Neural cell (in vitro differentiated cells): Measurements from ENCODE around the gene BICRAL. TPM values are rescaled to one million over a fixed set of nuclear protein-coding genes. Genes with fewer than 3 reads are reported as not detected.

ENCODE experiments used
- H2AFZ ChIP-seq: fragments of 200-600, 300-800 bp; sonication (generic), shearing (Covaris generic); 2 replicates; pipeline ENCODE4 v1.6.0; 2014; ENCODE audit warnings: low read depth, mild to moderate bottlenecking, antibody characterized with exemption, low read length, moderate library complexity
- H3F3A ChIP-seq: fragments of 200-600 bp; shearing (Covaris generic); 2 replicates; pipeline ENCODE4 v1.6.1; 2016; ENCODE audit warnings: mild to moderate bottlenecking, moderate library complexity, mixed read lengths, antibody characterized with exemption, low read length; ENCODE audit not compliant: insufficient read depth, poor library complexity, severe bottlenecking
- H3K27ac ChIP-seq: fragments of 200-600, 300-800 bp; sonication (generic), shearing (Covaris generic); 2 replicates; pipeline ENCODE4 v1.5.1; 2014; ENCODE audit warnings: mild to moderate bottlenecking, low read length, moderate library complexity
- H3K27me3 ChIP-seq: fragments of 300-800, 200-600 bp; sonication (generic), shearing (Covaris generic); 2 replicates; pipeline ENCODE4 v1.6.0; 2014; ENCODE audit warnings: mild to moderate bottlenecking, low read depth, low read length, moderate library complexity; ENCODE audit not compliant: insufficient read depth
- H3K36me3 ChIP-seq: fragments of 300-800, 200-600 bp; sonication (generic), shearing (Covaris generic); 2 replicates; pipeline ENCODE4 v1.5.1; 2014; ENCODE audit warnings: mild to moderate bottlenecking, antibody characterized with exemption, low read length, moderate library complexity; ENCODE audit not compliant: insufficient read depth
- H3K4me2 ChIP-seq: fragments of 300-800, 200-600 bp; sonication (generic), shearing (Covaris generic); 2 replicates; pipeline ENCODE4 v1.6.0; 2014; ENCODE audit warnings: mild to moderate bottlenecking, low read length
- H3K4me3 ChIP-seq: fragments of 300-800, 200-600 bp; sonication (generic), shearing (Covaris generic); 2 replicates; pipeline ENCODE4 v1.5.1; 2014; ENCODE audit warnings: mild to moderate bottlenecking, low read length, moderate library complexity
- H3K79me2 ChIP-seq: fragments of 200-600 bp; shearing (Covaris generic); replicated peaks from 2 replicates; pipeline ENCODE4 v1.6.0; 2014; ENCODE audit warnings: mild to moderate bottlenecking, low read length, moderate library complexity; ENCODE audit not compliant: insufficient read depth
- H3K9ac ChIP-seq: fragments of 300-800, 200-600 bp; sonication (generic), shearing (Covaris generic); 2 replicates; pipeline ENCODE4 v1.6.1; 2016; ENCODE audit warnings: mild to moderate bottlenecking, low read length, mixed read lengths
- H3K9me2 ChIP-seq: fragments of 200-600 bp; shearing (Covaris generic); 2 replicates; pipeline ENCODE4 v1.6.1; 2016; ENCODE audit warnings: mild to moderate bottlenecking, low read length, mixed read lengths; ENCODE audit not compliant: insufficient read depth
- H3K9me3 ChIP-seq: fragments of 200-600, 300-800 bp; sonication (generic), shearing (Covaris generic); 2 replicates; pipeline ENCODE4 v1.6.1; 2016; ENCODE audit warnings: mild to moderate bottlenecking, mixed run types, low read length, moderate library complexity, mixed read lengths
- H4K20me1 ChIP-seq: fragments of 200-600 bp; shearing (Covaris generic); 2 replicates; pipeline ENCODE4 v1.6.1; 2016; ENCODE audit warnings: mild to moderate bottlenecking, mixed run types; ENCODE audit not compliant: insufficient read depth
- EP300 ChIP-seq: fragments of 450-650 bp; conservative IDR thresholded peaks from 2 replicates; pipeline ENCODE4 v1.6.1; 2014; ENCODE audit warnings: antibody characterized with exemption, mild to moderate bottlenecking, moderate library complexity; ENCODE audit not compliant: poor library complexity, severe bottlenecking
- EZH2 ChIP-seq: fragments of 200-600, 300-800 bp; shearing (Covaris generic), sonication (generic); IDR thresholded peaks from 2 replicates; pipeline ENCODE4 v1.6.1; 2014; ENCODE audit warnings: antibody characterized with exemption, low read length, borderline replicate concordance, mild to moderate bottlenecking; ENCODE audit not compliant: insufficient read depth, poor library complexity, severe bottlenecking
- MXI1 ChIP-seq: fragments of 450-650 bp; conservative IDR thresholded peaks from 2 replicates; pipeline ENCODE4 v1.6.1; 2014; ENCODE audit warnings: antibody characterized with exemption, mild to moderate bottlenecking; ENCODE audit not compliant: poor library complexity, severe bottlenecking
- POLR2AphosphoS5 ChIP-seq: IDR thresholded peaks from 2 replicates; pipeline ENCODE4 v1.6.1; 2012
- RAD21 ChIP-seq: fragments of 450-650 bp; conservative IDR thresholded peaks from 2 replicates; pipeline ENCODE4 v1.6.1; 2014; ENCODE audit warnings: antibody characterized with exemption, mild to moderate bottlenecking, moderate library complexity
- SMC3 ChIP-seq: fragments of 450-650 bp; conservative IDR thresholded peaks from 2 replicates; pipeline ENCODE4 v1.6.1; 2014; ENCODE audit warnings: antibody characterized with exemption, mild to moderate bottlenecking, moderate library complexity; ENCODE audit not compliant: poor library complexity
- TAF1 ChIP-seq: IDR thresholded peaks from 2 replicates; pipeline ENCODE4 v1.6.1; 2012; ENCODE audit warnings: low read depth
- polyA plus RNA-seq: library from polyadenylated mRNA; depleted of rRNA; stranded (reverse); fragments of >200 nt; gene quantifications from 2 replicates; pipeline ENCODE4 v1.2.3, GENCODE V29; 2014
- TF ChIP-seq, protein P1 (sequence below): fragments of 450-650 bp; IDR thresholded peaks from 2 replicates; pipeline ENCODE4 v1.5.1; 2014; ENCODE audit warnings: antibody characterized with exemption, mild to moderate bottlenecking, moderate library complexity; ENCODE audit not compliant: poor library complexity, severe bottlenecking
- TF ChIP-seq, protein P2 (sequence below): IDR thresholded peaks from 2 replicates; pipeline ENCODE4 v1.6.1; 2012; ENCODE audit warnings: borderline replicate concordance

Gene BICRAL
- polyA plus RNA-seq, 1 donor from 2014 or later = 6.7 TPM

GRCh38 chr6:42791706-42792320 is 10.0 kb downstream of the BICRAL start:
- Histone ChIP-seq H3K4me3 (no peak overlapping the region), H3K9me2 (no peaks in the 10 kb centered on the region), H3K79me2 (peaks cover 50% of the 10 kb centered on the region), H3K9me3 (no peaks in the 10 kb centered on the region), H3K27ac (no peak overlapping the region), H3K27me3 (no peaks in the 10 kb centered on the region), H2AFZ (no peak overlapping the region), H3K9ac (no peak overlapping the region), H3K36me3 (no peaks in the 10 kb centered on the region), H3K4me2 (no peak overlapping the region), H4K20me1 (no peaks in the 10 kb centered on the region), H3F3A (peaks cover 6% of the 10 kb centered on the region)
- TF ChIP-seq, protein P1, sequence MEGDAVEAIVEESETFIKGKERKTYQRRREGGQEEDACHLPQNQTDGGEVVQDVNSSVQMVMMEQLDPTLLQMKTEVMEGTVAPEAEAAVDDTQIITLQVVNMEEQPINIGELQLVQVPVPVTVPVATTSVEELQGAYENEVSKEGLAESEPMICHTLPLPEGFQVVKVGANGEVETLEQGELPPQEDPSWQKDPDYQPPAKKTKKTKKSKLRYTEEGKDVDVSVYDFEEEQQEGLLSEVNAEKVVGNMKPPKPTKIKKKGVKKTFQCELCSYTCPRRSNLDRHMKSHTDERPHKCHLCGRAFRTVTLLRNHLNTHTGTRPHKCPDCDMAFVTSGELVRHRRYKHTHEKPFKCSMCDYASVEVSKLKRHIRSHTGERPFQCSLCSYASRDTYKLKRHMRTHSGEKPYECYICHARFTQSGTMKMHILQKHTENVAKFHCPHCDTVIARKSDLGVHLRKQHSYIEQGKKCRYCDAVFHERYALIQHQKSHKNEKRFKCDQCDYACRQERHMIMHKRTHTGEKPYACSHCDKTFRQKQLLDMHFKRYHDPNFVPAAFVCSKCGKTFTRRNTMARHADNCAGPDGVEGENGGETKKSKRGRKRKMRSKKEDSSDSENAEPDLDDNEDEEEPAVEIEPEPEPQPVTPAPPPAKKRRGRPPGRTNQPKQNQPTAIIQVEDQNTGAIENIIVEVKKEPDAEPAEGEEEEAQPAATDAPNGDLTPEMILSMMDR = no peak

DNA sequence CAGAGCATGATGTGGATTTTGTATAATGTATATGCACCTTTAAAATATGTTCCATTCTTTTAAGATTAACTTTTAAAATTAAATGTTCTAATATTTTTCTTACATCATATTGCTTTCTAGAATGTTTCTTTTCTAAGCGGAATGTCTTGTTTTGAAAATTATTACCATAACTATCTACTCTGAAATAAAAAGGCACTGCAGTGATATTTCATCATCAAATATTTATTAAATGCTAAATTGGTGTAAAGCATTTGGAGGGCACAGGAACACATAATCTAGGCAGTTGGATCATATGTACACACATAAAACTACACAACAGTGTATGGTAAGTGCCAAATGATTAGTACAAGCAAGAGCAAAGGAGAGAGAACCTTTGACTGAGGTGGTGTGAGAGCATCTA is 13.8 kb downstream of the BICRAL start:
- H3K79me2 ChIP-seq = peaks cover 14% of the 10 kb centered on the region
- H3K27me3 ChIP-seq = no peaks in the 10 kb centered on the region
- H3K36me3 ChIP-seq = no peaks in the 10 kb centered on the region
- H3K27ac ChIP-seq = no peak overlapping the region
- H3K9me3 ChIP-seq = no peaks in the 10 kb centered on the region
- H3K4me3 ChIP-seq = no peak overlapping the region
- no peak overlapping the region for H3K4me2 ChIP-seq
- TF ChIP-seq, protein P2, sequence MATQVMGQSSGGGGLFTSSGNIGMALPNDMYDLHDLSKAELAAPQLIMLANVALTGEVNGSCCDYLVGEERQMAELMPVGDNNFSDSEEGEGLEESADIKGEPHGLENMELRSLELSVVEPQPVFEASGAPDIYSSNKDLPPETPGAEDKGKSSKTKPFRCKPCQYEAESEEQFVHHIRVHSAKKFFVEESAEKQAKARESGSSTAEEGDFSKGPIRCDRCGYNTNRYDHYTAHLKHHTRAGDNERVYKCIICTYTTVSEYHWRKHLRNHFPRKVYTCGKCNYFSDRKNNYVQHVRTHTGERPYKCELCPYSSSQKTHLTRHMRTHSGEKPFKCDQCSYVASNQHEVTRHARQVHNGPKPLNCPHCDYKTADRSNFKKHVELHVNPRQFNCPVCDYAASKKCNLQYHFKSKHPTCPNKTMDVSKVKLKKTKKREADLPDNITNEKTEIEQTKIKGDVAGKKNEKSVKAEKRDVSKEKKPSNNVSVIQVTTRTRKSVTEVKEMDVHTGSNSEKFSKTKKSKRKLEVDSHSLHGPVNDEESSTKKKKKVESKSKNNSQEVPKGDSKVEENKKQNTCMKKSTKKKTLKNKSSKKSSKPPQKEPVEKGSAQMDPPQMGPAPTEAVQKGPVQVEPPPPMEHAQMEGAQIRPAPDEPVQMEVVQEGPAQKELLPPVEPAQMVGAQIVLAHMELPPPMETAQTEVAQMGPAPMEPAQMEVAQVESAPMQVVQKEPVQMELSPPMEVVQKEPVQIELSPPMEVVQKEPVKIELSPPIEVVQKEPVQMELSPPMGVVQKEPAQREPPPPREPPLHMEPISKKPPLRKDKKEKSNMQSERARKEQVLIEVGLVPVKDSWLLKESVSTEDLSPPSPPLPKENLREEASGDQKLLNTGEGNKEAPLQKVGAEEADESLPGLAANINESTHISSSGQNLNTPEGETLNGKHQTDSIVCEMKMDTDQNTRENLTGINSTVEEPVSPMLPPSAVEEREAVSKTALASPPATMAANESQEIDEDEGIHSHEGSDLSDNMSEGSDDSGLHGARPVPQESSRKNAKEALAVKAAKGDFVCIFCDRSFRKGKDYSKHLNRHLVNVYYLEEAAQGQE = no peak
- TF ChIP-seq MXI1 (no peak), EP300 (no peak), POLR2AphosphoS5 (no peak), SMC3 (no peak), RAD21 (no peak), EZH2 (no peak), TAF1 (no peak)
- TF ChIP-seq, protein P1 = no peak
- no peak overlapping the region for H2AFZ ChIP-seq
- no peaks in the 10 kb centered on the region for H3K9me2 ChIP-seq
- no peak overlapping the region for H3K9ac ChIP-seq
- no peaks in the 10 kb centered on the region for H4K20me1 ChIP-seq
- H3F3A ChIP-seq = peaks cover 6% of the 10 kb centered on the region
